ENCODE data around the gene TP53I11. TPM values are rescaled to one million over a fixed set of nuclear protein-coding genes. Genes with fewer than 3 reads are reported as not detected.

TP53I11 gene
- total and polyA plus RNA-seq, 2 of the 13 experiments (the other 11 are each of a cell fraction or from before 2014, with no cell fraction given), result not detected

DNA sequence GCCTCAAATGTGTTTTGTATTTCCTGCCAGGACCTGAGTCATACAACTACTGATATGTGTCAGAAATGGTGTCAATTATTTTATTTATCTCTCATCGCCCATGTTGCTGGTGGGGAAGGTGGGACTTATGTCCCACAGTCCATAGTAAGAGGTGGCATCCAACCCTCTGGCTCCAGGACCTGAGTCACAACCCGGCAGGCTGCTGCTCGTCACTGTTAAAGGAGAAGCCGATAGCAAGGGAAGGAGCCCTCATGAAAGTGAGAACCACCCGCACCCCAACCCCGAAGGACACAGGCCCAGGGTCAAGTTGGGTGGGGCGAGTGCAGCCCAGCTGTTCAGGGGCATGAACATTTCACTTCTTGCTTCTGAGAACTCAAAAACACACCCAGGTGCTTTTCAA lies 33.1 kb upstream of the TP53I11 start:
- no peak overlapping the region for H2AFZ ChIP-seq (ENCODE audit: low read length)
- no peak overlapping the region for H3K4me3 ChIP-seq (replicated peaks in 1 of 3; ENCODE audit: insufficient read depth in 1 of 3, low read depth in 2 of 3, low read length in 3 of 3)
- CTCF ChIA-PET (ENCODE audit: low intra/inter-chr PET ratio, low total read pairs), result no interaction called here

More for the DNA sequence above, 33.1 kb upstream of the TP53I11 start:
- no peaks in the 10 kb centered on the region for H4K20me1 ChIP-seq (ENCODE audit: insufficient read depth, low read length)
- intact Hi-C loops (cut with micrococcal nuclease; ENCODE audit: unreplicated experiment), result no loop called here
- H3K27me3 ChIP-seq (ENCODE audit: control insufficient read depth in 1 of 2, insufficient read depth in 2 of 2, low read length in 2 of 2), result peaks cover 0 to 28% of the 10 kb centered on the region in 2 experiments; a peak in 3 of 5 replicates
- DNase-seq (ENCODE audit: low spot score) (no peak), FAIRE-seq (no peak), ATAC-seq (no peak)
- no peaks in the 10 kb centered on the region for H3K79me2 ChIP-seq (ENCODE audit: insufficient read depth, low read length)
- POLR2A ChIA-PET, result no interaction called here
- no peaks in the 10 kb centered on the region for H3K9me3 ChIP-seq (ENCODE audit: low read length)
- H3K9ac ChIP-seq (ENCODE audit: insufficient read depth, low read depth, low read length), result no peak overlapping the region
- 26% methylated on average over 6 of the region's 7 CpGs for WGBS (ENCODE audit: low lambda C conversion rate)
- H3K4me1 ChIP-seq (ENCODE audit: insufficient read depth, low read length), result no peaks in the 10 kb centered on the region
- in situ Hi-C loops (cut with HindIII; ENCODE audit: extremely low pct_ligation_motif_present, low pct_unique_long_range_greater_than_20kb), result no loop called here
- no peak overlapping the region for H3K4me2 ChIP-seq (ENCODE audit: low read depth, low read length)
- TF ChIP-seq POLR2G (IDR thresholded peaks at IDR 0.05; ENCODE audit: low read depth, low read length) (no peak), ZNF746 (CRISPR knock-in tag; IDR thresholded peaks at IDR 0.05) (no peak), HES4 (CRISPR knock-in tag; IDR thresholded peaks at IDR 0.05; ENCODE audit: borderline replicate concordance) (no peak), SMARCE1 (IDR thresholded peaks at IDR 0.05; ENCODE audit: borderline replicate concordance) (no peak), ZBTB25 (CRISPR knock-in tag; IDR thresholded peaks at IDR 0.05) (no peak), PHF8 (CRISPR knock-in tag; IDR thresholded peaks at IDR 0.05) (no peak), ZSCAN29 (CRISPR knock-in tag; conservative IDR thresholded peaks at IDR 0.05) (no peak)
- TF ChIP-seq, protein P1, sequence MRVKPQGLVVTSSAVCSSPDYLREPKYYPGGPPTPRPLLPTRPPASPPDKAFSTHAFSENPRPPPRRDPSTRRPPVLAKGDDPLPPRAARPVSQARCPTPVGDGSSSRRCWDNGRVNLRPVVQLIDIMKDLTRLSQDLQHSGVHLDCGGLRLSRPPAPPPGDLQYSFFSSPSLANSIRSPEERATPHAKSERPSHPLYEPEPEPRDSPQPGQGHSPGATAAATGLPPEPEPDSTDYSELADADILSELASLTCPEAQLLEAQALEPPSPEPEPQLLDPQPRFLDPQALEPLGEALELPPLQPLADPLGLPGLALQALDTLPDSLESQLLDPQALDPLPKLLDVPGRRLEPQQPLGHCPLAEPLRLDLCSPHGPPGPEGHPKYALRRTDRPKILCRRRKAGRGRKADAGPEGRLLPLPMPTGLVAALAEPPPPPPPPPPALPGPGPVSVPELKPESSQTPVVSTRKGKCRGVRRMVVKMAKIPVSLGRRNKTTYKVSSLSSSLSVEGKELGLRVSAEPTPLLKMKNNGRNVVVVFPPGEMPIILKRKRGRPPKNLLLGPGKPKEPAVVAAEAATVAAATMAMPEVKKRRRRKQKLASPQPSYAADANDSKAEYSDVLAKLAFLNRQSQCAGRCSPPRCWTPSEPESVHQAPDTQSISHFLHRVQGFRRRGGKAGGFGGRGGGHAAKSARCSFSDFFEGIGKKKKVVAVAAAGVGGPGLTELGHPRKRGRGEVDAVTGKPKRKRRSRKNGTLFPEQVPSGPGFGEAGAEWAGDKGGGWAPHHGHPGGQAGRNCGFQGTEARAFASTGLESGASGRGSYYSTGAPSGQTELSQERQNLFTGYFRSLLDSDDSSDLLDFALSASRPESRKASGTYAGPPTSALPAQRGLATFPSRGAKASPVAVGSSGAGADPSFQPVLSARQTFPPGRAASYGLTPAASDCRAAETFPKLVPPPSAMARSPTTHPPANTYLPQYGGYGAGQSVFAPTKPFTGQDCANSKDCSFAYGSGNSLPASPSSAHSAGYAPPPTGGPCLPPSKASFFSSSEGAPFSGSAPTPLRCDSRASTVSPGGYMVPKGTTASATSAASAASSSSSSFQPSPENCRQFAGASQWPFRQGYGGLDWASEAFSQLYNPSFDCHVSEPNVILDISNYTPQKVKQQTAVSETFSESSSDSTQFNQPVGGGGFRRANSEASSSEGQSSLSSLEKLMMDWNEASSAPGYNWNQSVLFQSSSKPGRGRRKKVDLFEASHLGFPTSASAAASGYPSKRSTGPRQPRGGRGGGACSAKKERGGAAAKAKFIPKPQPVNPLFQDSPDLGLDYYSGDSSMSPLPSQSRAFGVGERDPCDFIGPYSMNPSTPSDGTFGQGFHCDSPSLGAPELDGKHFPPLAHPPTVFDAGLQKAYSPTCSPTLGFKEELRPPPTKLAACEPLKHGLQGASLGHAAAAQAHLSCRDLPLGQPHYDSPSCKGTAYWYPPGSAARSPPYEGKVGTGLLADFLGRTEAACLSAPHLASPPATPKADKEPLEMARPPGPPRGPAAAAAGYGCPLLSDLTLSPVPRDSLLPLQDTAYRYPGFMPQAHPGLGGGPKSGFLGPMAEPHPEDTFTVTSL (CRISPR knock-in tag; IDR thresholded peaks at IDR 0.05; ENCODE audit: borderline replicate concordance), result no peak
- no peaks in the 10 kb centered on the region for H3K36me3 ChIP-seq (replicated peaks in 1 of 2; ENCODE audit: control insufficient read depth in 1 of 2, insufficient read depth in 2 of 2, low read length in 2 of 2)
- BruUV-seq (replicated peaks), result no TSS peak
- H3K27ac ChIP-seq (ENCODE audit: extremely low read length, insufficient read depth, low read length), result no peak overlapping the region

Data from HepG2 (cell line).